SU-DHL-6 (cell line): ENCODE measurements around the gene SFPQ.

Source experiments
- H2AFZ ChIP-seq: fragments of 200-600 bp; sonication (generic); 2 replicates; pipeline ENCODE4 v1.6.1; 2014; ENCODE audit warnings: low read depth, mild to moderate bottlenecking, moderate library complexity, mixed read lengths, antibody characterized with exemption, low read length; ENCODE audit not compliant: severe bottlenecking
- H3F3A ChIP-seq: fragments of 200-600 bp; shearing (Covaris generic); 2 replicates; pipeline ENCODE4 v1.6.0; 2016; ENCODE audit warnings: antibody characterized with exemption, mild to moderate bottlenecking; ENCODE audit not compliant: insufficient read depth
- H3K27ac ChIP-seq: fragments of 200-600 bp; sonication (generic); 2 replicates; pipeline ENCODE4 v1.5.1; 2016; ENCODE audit warnings: low read depth, mild to moderate bottlenecking, low read length, moderate library complexity, mixed read lengths
- H3K27me3 ChIP-seq: fragments of 200-600 bp; sonication (generic), shearing (Covaris generic); 2 replicates; pipeline ENCODE4 v1.6.0; 2014; ENCODE audit warnings: mild to moderate bottlenecking, low read length
- H3K36me3 ChIP-seq: fragments of 200-600 bp; sonication (generic); 2 replicates; pipeline ENCODE4 v1.6.1; 2014; ENCODE audit warnings: mild to moderate bottlenecking, low read length, mixed read lengths
- H3K4me2 ChIP-seq: fragments of 300-600, 200-600 bp; shearing (Covaris generic), sonication (generic); 2 replicates; pipeline ENCODE4 v1.6.0; 2014; ENCODE audit warnings: low read length, low read depth, mild to moderate bottlenecking; ENCODE audit not compliant: poor library complexity, severe bottlenecking
- H3K4me3 ChIP-seq: fragments of 200-600 bp; sonication (generic); 2 replicates; pipeline ENCODE4 v1.5.1; 2014; ENCODE audit warnings: antibody characterized with exemption, low read length, mild to moderate bottlenecking, mixed read lengths; ENCODE audit not compliant: insufficient read depth, poor library complexity, severe bottlenecking
- H3K79me2 ChIP-seq: fragments of 200-600 bp; sonication (generic); 2 replicates; pipeline ENCODE4 v1.6.1; 2014; ENCODE audit warnings: mild to moderate bottlenecking, low read length, moderate library complexity; ENCODE audit not compliant: insufficient read depth
- H3K9ac ChIP-seq: fragments of 200-600 bp; sonication (generic); 2 replicates; pipeline ENCODE4 v1.7.0; 2014; ENCODE audit warnings: mild to moderate bottlenecking, low read length
- H3K9me2 ChIP-seq: fragments of 200-600 bp; sonication (generic); replicated peaks from 2 replicates; pipeline ENCODE4 v1.6.1; 2014; ENCODE audit warnings: low read length; ENCODE audit not compliant: insufficient read depth
- H3K9me3 ChIP-seq: fragments of 200-600 bp; sonication (generic); 2 replicates; pipeline ENCODE4 v1.6.1; 2014; ENCODE audit warnings: low read length, mixed read lengths; ENCODE audit not compliant: insufficient read depth
- H4K20me1 ChIP-seq: fragments of 200-600 bp; sonication (generic); 2 replicates; pipeline ENCODE4 v1.6.1; 2014; ENCODE audit warnings: low read depth, mild to moderate bottlenecking, antibody characterized with exemption, low read length, moderate library complexity, mixed read lengths
- CTCF ChIP-seq: fragments of 200-600 bp; sonication (generic); IDR thresholded peaks from one replicate; pipeline ENCODE4 v1.5.1; 2017; ENCODE audit warnings: antibody characterized with exemption, mild to moderate bottlenecking, low read length, moderate library complexity; ENCODE audit not compliant: insufficient read depth, poor library complexity, severe bottlenecking
- EZH2phosphoT487 ChIP-seq: fragments of 200-600 bp; sonication (generic), shearing (Covaris generic); conservative IDR thresholded peaks from 2 replicates; pipeline ENCODE4 v1.6.1; 2018; ENCODE audit warnings: mild to moderate bottlenecking, antibody characterized with exemption, low read length, moderate library complexity, mixed read lengths

SFPQ gene

GRCh38 chr1:35173491-35173890 lies 19.5 kb downstream of the SFPQ start:
- Histone ChIP-seq H2AFZ (no peak overlapping the region), H3K4me2 (no peak overlapping the region), H3K27me3 (no peaks in the 10 kb centered on the region), H4K20me1 (peaks cover 24% of the 10 kb centered on the region), H3K9me3 (no peaks in the 10 kb centered on the region), H3K27ac (no peak overlapping the region), H3F3A (peaks cover 62% of the 10 kb centered on the region), H3K4me3 (no peak overlapping the region), H3K9ac (no peak overlapping the region), H3K79me2 (0 out of 2 replicates have a peak, but pooled peaks cover 4% of the 10 kb centered on the region), H3K9me2 (no peaks in the 10 kb centered on the region), H3K36me3 (peaks cover 28% of the 10 kb centered on the region)
- TF ChIP-seq CTCF: no peak
- TF ChIP-seq EZH2phosphoT487: no peak

GRCh38 chr1:35172022-35172421 lies 20.9 kb downstream of the SFPQ start:
- H3K36me3 ChIP-seq: peaks cover 14% of the 10 kb centered on the region
- no peak overlapping the region for H2AFZ ChIP-seq
- H3K9me2 ChIP-seq: no peaks in the 10 kb centered on the region
- H3K4me2 ChIP-seq: no peak overlapping the region
- H3K27me3 ChIP-seq: no peaks in the 10 kb centered on the region
- peaks cover 47% of the 10 kb centered on the region for H3F3A ChIP-seq
- no peaks in the 10 kb centered on the region for H3K9me3 ChIP-seq
- H3K4me3 ChIP-seq: no peak overlapping the region
- H3K27ac ChIP-seq: no peak overlapping the region
- peaks cover 10% of the 10 kb centered on the region for H4K20me1 ChIP-seq
- no peak for TF ChIP-seq CTCF
- TF ChIP-seq EZH2phosphoT487: no peak
- H3K9ac ChIP-seq: no peak overlapping the region
- H3K79me2 ChIP-seq: no peaks in the 10 kb centered on the region

DNA sequence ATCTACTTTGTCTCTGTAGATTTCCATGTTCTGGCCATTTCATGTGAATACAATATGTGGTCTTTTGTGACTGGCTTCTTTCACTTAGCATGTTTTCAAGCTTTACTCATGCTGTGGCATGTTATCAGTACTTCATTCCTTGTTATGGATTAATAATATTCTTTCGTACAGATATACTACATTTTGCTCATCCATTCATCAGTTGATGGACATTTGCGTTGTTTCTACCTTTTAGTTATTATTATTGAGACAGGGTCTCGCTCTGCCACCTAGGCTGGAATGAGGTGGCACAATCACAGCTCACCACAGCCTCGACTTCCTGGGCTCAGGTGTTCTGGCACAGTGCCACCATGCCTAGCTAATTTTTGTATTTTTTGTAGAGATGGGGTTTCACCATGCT lies 21.4 kb downstream of the SFPQ start:
- H3K4me3 ChIP-seq: no peak overlapping the region
- H2AFZ ChIP-seq: no peak overlapping the region
- H4K20me1 ChIP-seq: peaks cover 10% of the 10 kb centered on the region
- H3K4me2 ChIP-seq: no peak overlapping the region
- no peak overlapping the region for H3K9ac ChIP-seq
- peaks cover 14% of the 10 kb centered on the region for H3K36me3 ChIP-seq
- no peak overlapping the region for H3K27ac ChIP-seq
- no peaks in the 10 kb centered on the region for H3K79me2 ChIP-seq
- H3K9me2 ChIP-seq: no peaks in the 10 kb centered on the region
- H3F3A ChIP-seq: peaks cover 46% of the 10 kb centered on the region
- no peaks in the 10 kb centered on the region for H3K27me3 ChIP-seq
- no peak for TF ChIP-seq CTCF
- TF ChIP-seq EZH2phosphoT487: no peak
- H3K9me3 ChIP-seq: no peaks in the 10 kb centered on the region
